Endodermal cell (in vitro differentiated cells): ENCODE results near the gene EIF2B5. TPM values are rescaled to one million over a fixed set of nuclear protein-coding genes. Genes with fewer than 3 reads are reported as not detected.
"Not testable (repeated sequence)": the region's sequence is repeated elsewhere in the genome, so short reads cannot be mapped to it uniquely, and the experiment has no call there.

ENCODE experiments used
- DNase-seq: peaks from one replicate; pipeline ENCODE4 v3.0.0-alpha.2; 2017
- H3K27ac ChIP-seq: 2 replicates; pipeline ENCODE4 v1.5.1; 2013; ENCODE audit warnings: mild to moderate bottlenecking, low read depth, low read length, moderate library complexity
- H3K27me3 ChIP-seq: 2 replicates; pipeline ENCODE4 v1.6.1; 2013; ENCODE audit warnings: mild to moderate bottlenecking, low read length, moderate library complexity; ENCODE audit not compliant: insufficient read depth, control insufficient read depth, poor library complexity, severe bottlenecking
- H3K36me3 ChIP-seq: 2 replicates; pipeline ENCODE4 v1.7.0; 2013; ENCODE audit warnings: mild to moderate bottlenecking, low read length, moderate library complexity; ENCODE audit not compliant: control insufficient read depth, insufficient read depth
- H3K4me1 ChIP-seq: one replicate; pipeline ENCODE4 v1.7.0; 2013; ENCODE audit warnings: low read length; ENCODE audit not compliant: control insufficient read depth, insufficient read depth
- H3K4me3 ChIP-seq: 2 replicates; pipeline ENCODE4 v1.5.1; 2013; ENCODE audit warnings: mild to moderate bottlenecking, low read length, moderate library complexity
- H3K9ac ChIP-seq: 2 replicates; pipeline ENCODE4 v1.6.1; 2013; ENCODE audit warnings: mild to moderate bottlenecking, low read length, moderate library complexity; ENCODE audit not compliant: poor library complexity, severe bottlenecking; ENCODE audit errors: extremely low read depth
- H3K9me3 ChIP-seq: 2 replicates; pipeline ENCODE4 v1.6.1; 2013; ENCODE audit warnings: mild to moderate bottlenecking, low read length, moderate library complexity; ENCODE audit not compliant: control insufficient read depth
- H3K27ac Mint-ChIP-seq: 2 replicates; pipeline ENCODE4 v1.8.0; 2020; ENCODE audit warnings: mixed read lengths
- H3K27me3 Mint-ChIP-seq: 2 replicates; pipeline ENCODE4 v1.8.0; 2021; ENCODE audit warnings: mild to moderate bottlenecking, mixed read lengths; ENCODE audit not compliant: insufficient read depth
- H3K36me3 Mint-ChIP-seq: 2 replicates; pipeline ENCODE4 v1.8.0; 2020; ENCODE audit warnings: low read depth, mixed read lengths
- H3K4me1 Mint-ChIP-seq: 2 replicates; pipeline ENCODE4 v1.8.0; 2020; ENCODE audit warnings: mixed read lengths
- H3K4me3 Mint-ChIP-seq: 2 replicates; pipeline ENCODE4 v1.8.0; 2020; ENCODE audit warnings: mild to moderate bottlenecking, moderate library complexity, mixed read lengths
- H3K9me3 Mint-ChIP-seq: 2 replicates; pipeline ENCODE4 v1.8.0; 2020; ENCODE audit warnings: mild to moderate bottlenecking, mixed read lengths
- CTCF ChIP-seq: fragments of 200-600 bp; sonication (generic); conservative IDR thresholded peaks from 2 replicates; pipeline ENCODE4 v1.5.0; 2021; ENCODE audit warnings: antibody characterized with exemption, mild to moderate bottlenecking
- WGBS, 2 experiments: methylation state at CpG; one replicate each; pipeline versions ENCODE4 v1.1.5 to v1.1.7; 2013; ENCODE audit warnings: missing lambda C conversion rate in 2 of 2, mixed read lengths in 1 of 2; ENCODE audit not compliant: insufficient coverage in 1 of 2, insufficient read length in 1 of 2; 5-methylcytosine and 5-hydroxymethylcytosine counted together
- total RNA-seq, 2 donors: library from RNA; stranded (reverse); fragmentation: NEBNext Ultra II Directional in 1 of 2; extraction: Animal tissue kit (Norgen Biotek cat#: 25700) in 1 of 2; gene quantifications; 2 replicates in 1 of 2; 3 replicates in 1 of 2; pipeline ENCODE4 v1.2.1, GENCODE V29; 2021

The EIF2B5 gene
- total RNA-seq, 2 donors from 2014 or later: 33.4 to 37.5 TPM

GRCh38 chr3:184157206-184157605 is 22.0 kb downstream of the EIF2B5 start:
- peak overlapping the region; percentile 97 for H3K4me3 Mint-ChIP-seq
- TF ChIP-seq CTCF: no peak
- no peaks in the 10 kb centered on the region for H3K27me3 Mint-ChIP-seq
- peak overlapping the region; percentile 87 for H3K27ac ChIP-seq
- H3K9me3 ChIP-seq: no peaks in the 10 kb centered on the region
- H3K4me1 Mint-ChIP-seq: peaks cover 11% of the 10 kb centered on the region
- H3K9ac ChIP-seq: peak overlapping the region; percentile 75
- no peak for DNase-seq
- H3K4me3 ChIP-seq: peak overlapping the region; percentile 91
- H3K36me3 Mint-ChIP-seq: peaks cover 5% of the 10 kb centered on the region
- no peaks in the 10 kb centered on the region for H3K9me3 Mint-ChIP-seq
- peak overlapping the region; percentile 92 for H3K27ac Mint-ChIP-seq
- H3K27me3 ChIP-seq: no peaks in the 10 kb centered on the region
- H3K36me3 ChIP-seq: peaks cover 3% of the 10 kb centered on the region
- no peaks in the 10 kb centered on the region for H3K4me1 ChIP-seq

DNA sequence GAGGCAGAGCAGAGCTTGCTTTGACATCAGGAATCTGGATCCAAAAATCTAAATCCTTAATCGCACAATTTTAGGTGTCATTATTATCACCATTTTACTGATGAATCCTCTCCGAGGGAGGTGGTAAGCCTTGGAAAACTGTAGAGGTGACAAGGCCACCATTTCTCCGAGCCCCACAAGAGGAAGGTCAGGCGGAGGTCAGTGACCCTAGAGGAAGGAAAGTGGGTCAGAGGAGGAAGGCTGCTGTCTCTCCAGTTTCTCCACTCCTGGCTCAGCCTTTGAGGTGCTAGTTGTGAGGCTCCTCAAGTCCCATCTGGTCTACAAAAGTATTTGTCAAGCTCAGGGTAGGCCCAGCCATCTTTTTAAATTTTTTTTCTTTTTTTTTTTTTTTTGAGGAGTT is 23.2 kb downstream of the EIF2B5 start:
- no peak overlapping the region for H3K9ac ChIP-seq
- no peak for DNase-seq
- H3K27me3 ChIP-seq: no peaks in the 10 kb centered on the region
- 93 to 97% methylated on average over 3 to 4 of the region's 4 CpGs for WGBS, 2 experiments
- Mint-ChIP-seq H3K27me3 (no peaks in the 10 kb centered on the region), H3K36me3 (peaks cover 6% of the 10 kb centered on the region), H3K4me3 (no peak overlapping the region), H3K4me1 (peaks cover 11% of the 10 kb centered on the region), H3K9me3 (no peaks in the 10 kb centered on the region), H3K27ac (no peak overlapping the region)
- no peak for TF ChIP-seq CTCF
- no peak overlapping the region for H3K4me3 ChIP-seq
- H3K36me3 ChIP-seq: peaks cover 5% of the 10 kb centered on the region
- no peaks in the 10 kb centered on the region for H3K9me3 ChIP-seq
- no peak overlapping the region for H3K27ac ChIP-seq
- H3K4me1 ChIP-seq: no peaks in the 10 kb centered on the region

DNA sequence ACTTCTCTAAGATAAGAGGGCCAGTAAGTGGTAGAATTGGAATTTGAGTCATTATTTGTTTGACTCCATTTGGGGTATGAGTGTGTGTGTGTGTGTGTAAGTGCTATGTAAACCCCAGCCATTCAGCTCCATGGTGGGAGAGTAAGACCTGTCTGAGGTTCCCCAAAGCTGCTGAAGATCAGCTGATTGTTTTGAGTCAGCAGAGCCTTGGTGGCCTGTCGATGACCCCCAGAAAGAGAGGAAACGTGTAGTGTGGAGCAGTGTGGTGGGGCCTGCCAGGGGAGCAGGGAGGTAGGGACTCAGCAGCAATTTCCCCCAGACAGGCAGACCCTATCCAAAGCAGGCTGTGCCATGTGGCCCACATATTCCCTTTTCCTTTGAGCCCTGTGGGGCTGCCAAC is 25.3 kb downstream of the EIF2B5 start:
- Histone ChIP-seq H3K27ac (no peak overlapping the region), H3K9ac (no peak overlapping the region), H3K4me1 (no peaks in the 10 kb centered on the region), H3K9me3 (no peaks in the 10 kb centered on the region), H3K4me3 (no peak overlapping the region), H3K27me3 (no peaks in the 10 kb centered on the region), H3K36me3 (peaks cover 25% of the 10 kb centered on the region)
- Mint-ChIP-seq H3K27ac (no peak overlapping the region), H3K4me1 (peaks cover 8% of the 10 kb centered on the region), H3K27me3 (no peaks in the 10 kb centered on the region), H3K4me3 (no peak overlapping the region), H3K9me3 (no peaks in the 10 kb centered on the region), H3K36me3 (peaks cover 25% of the 10 kb centered on the region)
- no peak for DNase-seq
- 84% methylated on average over 2 of the region's 2 CpGs; no CpG with 5 or more reads in 1 of the 2 experiments for WGBS, 2 experiments
- no peak for TF ChIP-seq CTCF

- not testable (repeated sequence) for H3K27ac ChIP-seq, H3K4me3 ChIP-seq, H3K27ac Mint-ChIP-seq, H3K4me1 ChIP-seq, H3K27me3 ChIP-seq, H3K4me3 Mint-ChIP-seq, H3K9ac ChIP-seq, H3K4me1 Mint-ChIP-seq, H3K9me3 ChIP-seq, DNase-seq, H3K27me3 Mint-ChIP-seq, H3K9me3 Mint-ChIP-seq
- H3K36me3 ChIP-seq: peaks cover 47% of the 10 kb centered on the region
- 92% methylated on average over 1 to 8 of the region's 8 CpGs for WGBS, 2 experiments
- peaks cover 46% of the 10 kb centered on the region for H3K36me3 Mint-ChIP-seq
These were observed 27.5 kb downstream of the EIF2B5 start for GRCh38 chr3:184162571-184163070.
